Measurements from ENCODE around the gene MRPS18A.
"Not testable (repeated sequence)": the region's sequence is repeated elsewhere in the genome, so short reads cannot be mapped to it uniquely, and the experiment has no call there.

MRPS18A gene

GRCh38 chr6:43635387-43636307 is 51.9 kb downstream of the MRPS18A start, which contains the start of gene MAD2L1BP:
TSS of gene MAD2L1BP (plus strand) at chr6:43635840. CDS start at chr6:43635876, 36 bp downstream.
- H3K36me3 ChIP-seq (ENCODE audit: control insufficient read depth, low read depth, low read length), result peaks cover 23% of the 10 kb centered on the region
- no peaks in the 10 kb centered on the region for H3K9me3 ChIP-seq (ENCODE audit: control insufficient read depth, low read depth, low read length)
- H3K4me1 ChIP-seq (ENCODE audit: control insufficient read depth, low read depth, low read length), result peaks cover 6% of the 10 kb centered on the region
- no peaks in the 10 kb centered on the region for H3K27me3 ChIP-seq (ENCODE audit: control insufficient read depth, insufficient read depth, low read length)
- peak within 1 kb of the TSS; percentile 97 for H3K4me3 ChIP-seq (ENCODE audit: low read length)
- H3K27ac ChIP-seq (ENCODE audit: low read length), result peak within 1 kb of the TSS; percentile 78
- peak within 1 kb of the TSS; percentile 92 for H3K9ac ChIP-seq (ENCODE audit: low read length)

- peaks cover 6% of the 10 kb centered on the region for H3K4me1 ChIP-seq (ENCODE audit: control insufficient read depth, low read depth, low read length)
- H3K9me3 ChIP-seq (ENCODE audit: control insufficient read depth, low read depth, low read length), result no peaks in the 10 kb centered on the region
- H3K4me3 ChIP-seq (ENCODE audit: low read length), result no peak overlapping the region
- H3K27ac ChIP-seq (ENCODE audit: low read length), result no peak overlapping the region
- no peak overlapping the region for H3K9ac ChIP-seq (ENCODE audit: low read length)
- peaks cover 14% of the 10 kb centered on the region for H3K36me3 ChIP-seq (ENCODE audit: control insufficient read depth, low read depth, low read length)
- H3K27me3 ChIP-seq (ENCODE audit: control insufficient read depth, insufficient read depth, low read length), result no peaks in the 10 kb centered on the region
Observed at GRCh38 chr6:43634702-43635303, 52.8 kb downstream of the MRPS18A start.

GRCh38 chr6:43633002-43633401 is 54.6 kb downstream of the MRPS18A start:
- not testable (repeated sequence) for H3K4me3 ChIP-seq (ENCODE audit: low read length); H3K4me1 ChIP-seq (ENCODE audit: control insufficient read depth, low read depth, low read length)

GRCh38 chr6:43630980-43631619 is 56.5 kb downstream of the MRPS18A start:
- H3K4me3 ChIP-seq (ENCODE audit: low read length), result no peak overlapping the region
- no peak overlapping the region for H3K27ac ChIP-seq (ENCODE audit: low read length)
- H3K27me3 ChIP-seq (ENCODE audit: control insufficient read depth, insufficient read depth, low read length), result no peaks in the 10 kb centered on the region
- H3K9ac ChIP-seq (ENCODE audit: low read length), result no peak overlapping the region
- H3K9me3 ChIP-seq (ENCODE audit: control insufficient read depth, low read depth, low read length), result no peaks in the 10 kb centered on the region
- peaks cover under 1% of the 10 kb centered on the region for H3K4me1 ChIP-seq (ENCODE audit: control insufficient read depth, low read depth, low read length)
- peaks cover 7% of the 10 kb centered on the region for H3K36me3 ChIP-seq (ENCODE audit: control insufficient read depth, low read depth, low read length)

More at GRCh38 chr6:43633002-43633401, 54.6 kb downstream of the MRPS18A start:
- H3K36me3 ChIP-seq (ENCODE audit: control insufficient read depth, low read depth, low read length); H3K27me3 ChIP-seq (ENCODE audit: control insufficient read depth, insufficient read depth, low read length); H3K9me3 ChIP-seq (ENCODE audit: control insufficient read depth, low read depth, low read length); H3K27ac ChIP-seq (ENCODE audit: low read length); H3K9ac ChIP-seq (ENCODE audit: low read length): not testable (repeated sequence)

GRCh38 chr6:43629505-43630300 is 57.9 kb downstream of the MRPS18A start:
- Histone ChIP-seq H3K36me3 (ENCODE audit: control insufficient read depth, low read depth, low read length) (peaks cover 21% of the 10 kb centered on the region), H3K27me3 (ENCODE audit: control insufficient read depth, insufficient read depth, low read length) (no peaks in the 10 kb centered on the region), H3K27ac (ENCODE audit: low read length) (peak overlapping the region; percentile 98), H3K9me3 (ENCODE audit: control insufficient read depth, low read depth, low read length) (no peaks in the 10 kb centered on the region), H3K4me1 (ENCODE audit: control insufficient read depth, low read depth, low read length) (no peaks in the 10 kb centered on the region), H3K4me3 (ENCODE audit: low read length) (peak overlapping the region; percentile 88), H3K9ac (ENCODE audit: low read length) (peak overlapping the region; percentile 91)

- peak within 1 kb of the TSS; percentile 91 for H3K9ac ChIP-seq (ENCODE audit: low read length)
- H3K4me1 ChIP-seq (ENCODE audit: control insufficient read depth, low read depth, low read length), result no peaks in the 10 kb centered on the region
- H3K36me3 ChIP-seq (ENCODE audit: control insufficient read depth, low read depth, low read length), result peaks cover 27% of the 10 kb centered on the region
- no peaks in the 10 kb centered on the region for H3K27me3 ChIP-seq (ENCODE audit: control insufficient read depth, insufficient read depth, low read length)
- peak within 1 kb of the TSS; percentile 90 for H3K4me3 ChIP-seq (ENCODE audit: low read length)
- no peaks in the 10 kb centered on the region for H3K9me3 ChIP-seq (ENCODE audit: control insufficient read depth, low read depth, low read length)
- H3K27ac ChIP-seq (ENCODE audit: low read length), result peak within 1 kb of the TSS; percentile 98
Observed at GRCh38 chr6:43629104-43629504, 58.5 kb downstream of the MRPS18A start, which contains the start of gene GTPBP2. TSS of gene GTPBP2 (minus strand) at chr6:43629264. CDS start at chr6:43629162, 102 bp downstream.

- H3K36me3 ChIP-seq (ENCODE audit: control insufficient read depth, low read depth, low read length), result peaks cover 33% of the 10 kb centered on the region
- no peaks in the 10 kb centered on the region for H3K4me1 ChIP-seq (ENCODE audit: control insufficient read depth, low read depth, low read length)
- no peaks in the 10 kb centered on the region for H3K27me3 ChIP-seq (ENCODE audit: control insufficient read depth, insufficient read depth, low read length)
- peak overlapping the region; percentile 90 for H3K4me3 ChIP-seq (ENCODE audit: low read length)
- peak overlapping the region; percentile 46 for H3K27ac ChIP-seq (ENCODE audit: low read length)
- H3K9ac ChIP-seq (ENCODE audit: low read length), result peak overlapping the region; percentile 72
- no peaks in the 10 kb centered on the region for H3K9me3 ChIP-seq (ENCODE audit: control insufficient read depth, low read depth, low read length)
Observed at GRCh38 chr6:43628393-43629103, 59.0 kb downstream of the MRPS18A start.

GRCh38 chr6:43627008-43627825 is 60.4 kb downstream of the MRPS18A start:
- Histone ChIP-seq H3K4me3 (ENCODE audit: low read length) (no peak overlapping the region), H3K36me3 (ENCODE audit: control insufficient read depth, low read depth, low read length) (peaks cover 45% of the 10 kb centered on the region), H3K9ac (ENCODE audit: low read length) (no peak overlapping the region), H3K27ac (ENCODE audit: low read length) (no peak overlapping the region), H3K9me3 (ENCODE audit: control insufficient read depth, low read depth, low read length) (no peaks in the 10 kb centered on the region), H3K27me3 (ENCODE audit: control insufficient read depth, insufficient read depth, low read length) (no peaks in the 10 kb centered on the region), H3K4me1 (ENCODE audit: control insufficient read depth, low read depth, low read length) (no peaks in the 10 kb centered on the region)

GRCh38 chr6:43625393-43625992 is 62.1 kb downstream of the MRPS18A start:
- H3K9ac ChIP-seq (ENCODE audit: low read length), result no peak overlapping the region
- H3K9me3 ChIP-seq (ENCODE audit: control insufficient read depth, low read depth, low read length), result no peaks in the 10 kb centered on the region
- peaks cover 62% of the 10 kb centered on the region for H3K36me3 ChIP-seq (ENCODE audit: control insufficient read depth, low read depth, low read length)
- no peak overlapping the region for H3K4me3 ChIP-seq (ENCODE audit: low read length)
- H3K4me1 ChIP-seq (ENCODE audit: control insufficient read depth, low read depth, low read length), result no peaks in the 10 kb centered on the region
- H3K27ac ChIP-seq (ENCODE audit: low read length), result no peak overlapping the region
- no peaks in the 10 kb centered on the region for H3K27me3 ChIP-seq (ENCODE audit: control insufficient read depth, insufficient read depth, low read length)
